SKM-1 treated with dmso at 0.1 percent for 144 hours (cell line): ENCODE measurements around the gene GGACT.
"Not testable (repeated sequence)": the region's sequence is repeated elsewhere in the genome, so short reads cannot be mapped to it uniquely, and the experiment has no call there.

Experiments used
- DNase-seq: peaks from one replicate; lab custom pipeline; 2025; ENCODE audit not compliant: unreplicated experiment; lab: John Stamatoyannopoulos, UW

GGACT gene

GRCh38 chr13:100588331-100589177, at the start of gene GGACT:
GGACT (minus strand) TSS chr13:100588789; CDS start chr13:100532591, 56,198 bp downstream.
- peak; percentile 34 for DNase-seq

DNA sequence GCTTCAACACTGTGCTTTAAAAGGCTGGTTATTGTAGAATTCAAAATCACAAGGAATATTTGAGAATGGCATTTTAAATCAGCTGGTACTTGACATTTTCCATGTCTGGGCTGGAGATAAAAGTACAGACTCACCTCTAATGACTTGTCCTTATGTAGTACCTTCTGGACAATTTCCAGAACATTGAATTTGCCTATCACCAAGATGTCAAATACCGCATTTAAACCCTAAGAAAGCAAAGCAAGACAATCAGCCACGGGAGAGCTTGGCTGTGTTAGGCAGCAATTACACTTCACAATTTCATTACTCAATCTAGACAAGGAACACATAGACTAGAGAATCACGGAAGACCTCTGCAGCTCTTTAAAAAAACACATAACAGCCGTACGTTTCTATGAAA, 49.2 kb upstream of the GGACT start:
- no peak for DNase-seq

DNA sequence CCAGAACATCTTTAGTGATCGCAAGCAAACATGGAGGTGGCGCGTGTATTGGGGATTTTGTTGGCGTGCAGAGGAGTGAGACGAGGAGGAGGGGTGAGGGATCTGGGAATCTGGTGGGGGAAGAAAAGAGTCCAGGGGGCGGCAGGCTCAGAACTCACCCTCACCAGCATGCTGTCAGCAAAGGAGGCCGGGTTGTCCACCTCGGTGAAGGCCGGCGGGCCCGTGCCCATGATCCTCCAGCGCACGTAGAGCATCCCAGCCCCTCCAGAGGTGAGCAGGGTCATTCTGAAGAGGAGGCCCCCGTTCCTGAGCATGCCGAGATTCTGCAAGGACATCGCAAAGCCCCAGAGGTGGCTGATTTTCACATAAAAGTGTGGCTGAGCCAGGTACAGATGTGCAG, 48.8 kb upstream of the GGACT start:
- no peak for DNase-seq

GRCh38 chr13:100636441-100636840, 47.9 kb upstream of the GGACT start:
- no peak for DNase-seq

- no peak for DNase-seq
Measured at GRCh38 chr13:100636004-100636403, 47.4 kb upstream of the GGACT start.

DNA sequence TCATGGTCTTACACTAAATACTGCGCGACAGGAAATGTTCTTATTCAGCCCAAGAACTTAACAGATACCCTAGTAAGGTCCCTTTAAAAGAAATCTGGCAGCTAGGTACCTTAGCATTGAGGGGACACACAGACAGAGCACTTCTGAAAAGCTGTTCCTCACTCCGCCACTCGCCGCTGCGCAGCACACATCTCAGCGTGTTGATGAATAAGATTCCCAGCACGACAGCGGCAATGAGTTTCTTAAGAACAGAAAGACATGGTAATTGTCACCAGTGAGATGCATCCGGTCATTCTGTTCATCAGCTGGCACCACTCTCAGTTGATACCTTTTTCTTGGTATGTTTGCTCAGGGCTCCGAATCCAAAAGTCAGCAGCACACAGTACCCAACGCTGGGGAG, 46.1 kb upstream of the GGACT start:
- DNase-seq: no peak

DNA sequence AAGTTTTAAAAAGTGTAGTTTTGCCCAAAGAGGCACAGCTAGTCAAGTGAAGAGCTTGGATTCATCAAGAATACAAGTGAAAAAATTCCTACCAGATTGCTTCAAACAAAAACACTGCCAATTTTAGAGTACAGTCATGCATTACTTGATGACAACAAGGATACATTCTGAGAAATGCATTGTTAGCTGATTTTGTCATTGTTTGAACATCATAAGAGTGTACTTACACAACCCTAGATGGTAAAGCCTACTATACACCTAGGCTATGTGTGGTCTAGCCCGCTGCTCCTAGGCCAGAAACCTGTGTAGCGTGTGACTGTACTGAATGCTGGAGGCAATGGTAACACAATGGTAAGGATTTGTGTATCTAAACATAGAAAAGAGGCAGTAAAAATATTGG, 44.9 kb upstream of the GGACT start:
- DNase-seq: no peak

- DNase-seq: no peak
Measured at GRCh38 chr13:100630555-100630954, 42.0 kb upstream of the GGACT start.

DNA sequence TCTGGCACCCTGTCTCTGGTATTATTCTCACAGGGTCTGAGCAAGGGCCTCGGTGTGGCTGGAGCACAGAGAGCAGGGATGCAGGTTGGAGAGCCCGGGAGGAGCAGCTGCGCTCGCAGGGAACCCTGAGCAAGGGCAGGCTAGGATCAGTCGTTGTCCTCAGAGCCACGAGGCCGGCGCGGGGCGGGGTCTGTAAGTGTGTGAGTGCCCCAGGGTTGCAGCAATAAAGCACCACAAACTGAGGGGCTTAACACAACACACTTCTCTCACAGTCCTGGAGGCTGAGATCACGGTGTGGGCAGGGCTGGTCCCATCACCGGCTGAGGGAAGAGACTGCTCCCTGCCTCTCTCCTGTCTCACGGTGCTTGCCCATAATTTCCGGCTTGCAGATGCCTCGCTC, 38.5 kb upstream of the GGACT start:
- no peak for DNase-seq

DNA sequence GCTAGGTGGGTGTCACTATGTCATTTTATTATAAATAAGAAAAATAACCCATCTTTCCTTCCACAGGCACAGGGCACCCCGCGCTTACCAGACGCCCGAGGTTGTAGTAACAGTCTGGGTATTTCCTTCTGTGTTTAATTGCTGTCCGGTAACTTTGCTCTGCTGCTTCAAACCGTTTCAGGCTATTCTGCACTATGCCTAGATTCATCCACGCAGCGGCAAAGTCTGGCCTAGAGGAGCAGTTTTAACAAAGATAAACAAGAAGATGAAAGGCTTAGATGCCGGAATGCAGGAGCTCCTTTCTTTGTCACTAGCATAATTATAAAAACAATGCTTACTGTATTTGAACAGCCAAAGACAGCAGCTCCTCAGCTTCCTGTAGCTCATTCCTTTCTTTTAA, 36.9 kb upstream of the GGACT start:
- DNase-seq: no peak

DNA sequence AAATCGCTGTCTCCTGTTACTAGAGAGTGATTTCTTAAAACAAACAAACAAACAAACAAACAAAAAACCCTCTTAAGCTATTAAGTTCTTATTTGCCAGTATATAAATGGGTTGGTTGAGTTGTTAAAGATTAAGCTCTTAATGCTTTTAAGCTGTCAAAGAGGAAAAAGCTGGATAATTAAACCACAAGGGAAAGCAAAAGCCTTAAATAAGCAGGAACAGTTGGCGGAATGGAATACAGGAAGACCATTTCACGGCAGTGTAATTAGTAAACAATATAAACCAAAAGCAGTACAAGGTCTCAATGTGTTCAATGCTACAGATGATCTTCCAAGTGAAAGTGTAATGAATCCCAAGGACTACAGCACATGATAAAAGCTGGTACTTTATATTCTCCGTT, 32.2 kb upstream of the GGACT start:
- DNase-seq: no peak

DNA sequence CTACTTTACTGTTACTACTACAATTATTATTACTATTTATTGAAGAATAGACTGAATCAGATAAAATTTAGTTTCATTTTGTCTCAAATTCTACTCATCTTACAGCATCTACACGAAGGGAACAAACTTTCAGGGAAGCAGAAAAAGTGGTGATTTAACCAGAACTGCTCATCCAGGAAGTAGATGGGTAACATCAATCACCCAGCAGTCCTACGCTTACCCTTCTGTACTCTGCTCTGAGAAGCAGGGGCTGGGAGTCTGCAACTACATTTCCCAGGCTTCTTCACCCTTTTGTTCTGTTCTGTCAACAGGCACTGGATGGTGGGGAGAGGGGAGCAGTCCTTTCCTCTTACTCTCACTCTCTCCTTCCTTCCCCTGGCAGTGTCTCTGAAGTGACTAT, 31.4 kb upstream of the GGACT start:
- no peak for DNase-seq

- DNase-seq: not testable (repeated sequence)
Measured at GRCh38 chr13:100618897-100619296, 30.3 kb upstream of the GGACT start.

DNA sequence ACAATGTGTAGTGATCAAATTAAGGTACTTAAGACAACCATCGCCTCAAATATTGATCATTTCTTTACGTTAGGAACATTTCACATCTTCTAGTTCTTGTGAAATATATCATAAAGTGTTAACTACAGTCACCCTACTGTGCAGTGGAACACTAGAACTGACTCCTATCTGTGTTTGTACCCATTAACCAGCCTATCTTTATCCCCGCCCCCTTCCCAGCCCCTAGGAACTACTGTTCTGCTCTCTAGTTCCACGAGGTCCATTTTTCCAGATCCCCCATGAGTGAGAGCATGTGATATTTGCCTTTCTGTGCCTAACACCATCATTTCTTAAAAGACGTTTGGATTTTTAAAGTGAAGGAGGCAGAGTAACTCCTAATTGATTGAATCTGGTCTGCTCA, 24.4 kb upstream of the GGACT start:
- no peak for DNase-seq

GRCh38 chr13:100611678-100612492, 23.3 kb upstream of the GGACT start:
- DNase-seq: no peak

- DNase-seq: peak; percentile 40
Measured at GRCh38 chr13:100610391-100611347, 22.1 kb upstream of the GGACT start.

- DNase-seq: no peak
Measured at GRCh38 chr13:100608906-100609305, 20.3 kb upstream of the GGACT start.

DNA sequence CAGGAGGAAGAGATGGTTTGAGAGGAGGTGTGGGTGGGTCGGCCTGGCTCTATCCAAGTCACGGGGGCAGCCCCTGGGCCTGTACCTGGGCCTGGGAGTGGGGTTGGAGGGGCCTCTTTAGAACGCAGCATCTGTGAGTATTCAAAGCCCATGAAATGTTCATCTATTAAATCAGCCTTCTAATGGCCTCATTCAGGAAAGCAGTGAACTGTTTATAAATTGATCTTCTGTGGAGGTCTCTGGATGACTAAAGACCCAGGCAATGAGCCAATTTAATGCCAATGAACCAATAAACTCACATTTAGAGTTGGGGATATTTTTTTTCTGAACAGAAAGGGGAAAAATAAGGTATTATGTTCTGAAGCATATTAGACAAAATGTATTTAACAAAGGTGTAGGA, 19.9 kb upstream of the GGACT start:
- no peak for DNase-seq

DNA sequence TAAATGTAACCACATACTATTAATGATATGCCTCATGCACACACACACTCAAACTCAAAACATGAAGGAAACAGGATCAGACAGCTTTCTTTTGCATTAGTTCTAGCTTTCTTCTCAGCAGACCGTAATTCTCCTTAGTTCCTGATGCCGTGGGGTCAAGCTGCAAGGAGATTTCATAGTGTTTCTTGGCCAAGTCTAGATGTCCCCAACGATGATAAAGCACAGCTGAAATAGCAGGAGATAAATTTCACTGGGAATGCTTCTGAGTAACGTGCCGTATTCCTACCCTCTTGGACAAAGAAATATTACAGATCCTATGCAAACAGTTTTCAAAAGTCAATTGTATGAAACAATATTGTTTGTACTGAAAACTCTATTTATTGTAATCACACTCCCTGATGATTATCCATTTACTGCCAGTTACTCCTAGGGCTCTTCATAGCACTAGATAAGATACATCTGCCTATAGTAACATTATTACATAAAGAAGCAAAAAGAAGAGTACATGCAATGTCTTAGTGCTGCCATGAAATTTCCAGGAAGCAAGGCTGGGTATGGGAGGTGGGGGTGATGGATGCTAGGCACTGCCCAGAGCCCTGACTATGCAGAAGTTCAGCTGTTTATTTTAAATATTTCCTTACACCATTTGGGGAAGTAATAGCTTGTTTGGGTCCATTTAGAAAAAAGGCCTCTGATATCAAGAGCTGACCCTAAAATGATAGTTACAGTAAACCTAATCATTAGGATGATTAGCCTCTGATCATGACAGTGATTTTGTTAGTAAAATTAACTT, 16.5 kb upstream of the GGACT start:
- no peak for DNase-seq

DNA sequence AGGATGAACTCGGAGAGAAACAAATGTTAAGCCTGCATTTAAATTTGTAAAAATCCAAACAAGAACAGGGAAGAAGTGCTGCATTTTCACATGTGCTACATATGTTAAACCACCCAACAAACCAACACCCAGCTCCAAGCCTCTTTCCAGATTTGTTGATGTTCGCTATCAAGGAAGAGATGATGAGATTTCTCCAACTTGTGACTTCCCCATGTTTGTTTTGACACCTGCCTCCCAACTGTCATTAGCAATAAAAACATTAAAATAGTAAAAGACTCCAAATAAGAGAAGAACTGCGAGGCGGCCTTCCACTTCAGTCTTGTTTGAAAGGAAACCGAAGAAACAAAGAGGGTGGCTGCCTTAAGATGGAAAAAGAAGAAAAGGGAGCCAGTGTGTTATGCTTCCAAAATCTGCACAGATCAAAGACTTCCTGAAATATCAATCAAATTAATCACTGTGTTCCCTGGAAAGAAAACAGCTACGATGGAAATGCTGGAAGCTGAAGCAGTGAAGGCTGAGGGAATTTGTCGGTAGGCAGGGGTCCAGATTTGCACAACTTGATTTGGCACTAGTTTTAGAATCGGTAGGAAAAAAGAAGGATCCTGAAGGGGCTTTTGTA, 14.0 kb upstream of the GGACT start:
- no peak for DNase-seq
